Heart left ventricle (tissue), 16 donors: ENCODE results near the gene ZNF697. TPM values are rescaled to one million over a fixed set of nuclear protein-coding genes. Genes with fewer than 3 reads are reported as not detected.

ENCODE experiments used
- ATAC-seq, 4 donors: fragments of 200-7000 bp; cut with Tn5 transposase; one replicate each; pipeline ENCODE4 v1.9.1; 2020 to 2022; ENCODE audit warnings: moderate library complexity in 4 of 4, mild to moderate bottlenecking in 3 of 4, moderate number of reproducible peaks in 1 of 4
- DNase-seq, 5 donors: peaks; one replicate each; pipeline ENCODE4 v3.0.0-alpha.2; 2020
- H3K27ac ChIP-seq, 12 donors: fragments of 200-600 bp; sonication (generic) in 4 of 12; one replicate each; pipeline versions ENCODE4 v1.5.0 to v1.8.0; 2016 to 2022; ENCODE audit warnings: mild to moderate bottlenecking in 2 of 12
- H3K27me3 ChIP-seq, 9 donors: fragments of 200-600 bp; sonication (generic) in 2 of 9; one replicate each; pipeline versions ENCODE4 v1.5.1 to v1.8.0; 2016 to 2022; ENCODE audit warnings: mild to moderate bottlenecking in 3 of 9
- H3K36me3 ChIP-seq, 9 donors: fragments of 200-600 bp; sonication (generic) in 2 of 9; one replicate each; pipeline versions ENCODE4 v1.5.0 to v1.8.0; 2018 to 2022; ENCODE audit warnings: mild to moderate bottlenecking in 2 of 9
- H3K4me1 ChIP-seq, 12 donors: fragments of 200-600 bp; sonication (generic) in 4 of 12; one replicate each; pipeline versions ENCODE4 v1.5.0 to v1.8.0; 2016 to 2022; ENCODE audit warnings: mild to moderate bottlenecking in 3 of 12
- H3K4me3 ChIP-seq, 12 donors: fragments of 200-600 bp; sonication (generic) in 4 of 12; one replicate each; pipeline versions ENCODE4 v1.5.0 to v1.8.0; 2017 to 2022; ENCODE audit warnings: mild to moderate bottlenecking in 9 of 12, moderate library complexity in 4 of 12
- H3K9me3 ChIP-seq, 12 donors: fragments of 200-600 bp; sonication (generic) in 4 of 12; one replicate each; pipeline versions ENCODE4 v1.5.0 to v1.8.0; 2016 to 2022; ENCODE audit warnings: mild to moderate bottlenecking in 1 of 12
- POLR2A ChIP-seq, 2 donors: fragments of 450-650 bp; IDR thresholded peaks; one replicate each; pipeline ENCODE4 v1.6.1; 2017; ENCODE audit warnings: antibody characterized with exemption in 2 of 2, mild to moderate bottlenecking in 2 of 2, moderate library complexity in 2 of 2
- WGBS, 4 donors: extraction: QIAGEN DNeasy Blood & Tissue Kit in 2 of 4; methylation state at CpG; one replicate each; pipeline versions ENCODE4 v1.1.5 to v1.1.7; 2013 to 2018; 5-methylcytosine and 5-hydroxymethylcytosine counted together
- intact Hi-C, 10 donors: fragments of 100-400 bp; cut with DNase I; formaldehyde crosslinking; loops; one replicate each; pipeline versions ENCODE4 v1.11.1 to v1.14.2; 2022
- polyA plus RNA-seq, 2 donors: library from polyadenylated mRNA; stranded (reverse); fragments of 200-250 nt; gene quantifications; one replicate each; pipeline ENCODE4 v1.2.3, GENCODE V29; 2013
- total RNA-seq, 9 donors: library from RNA; depleted of rRNA in 2 of 9; stranded (reverse); fragments of >200 nt in 2 of 9; fragmentation: NEBNext Ultra II Directional in 3 of 9; extraction: Animal tissue kit (Norgen Biotek cat#: 25700) in 3 of 9; gene quantifications; one replicate each; pipeline versions ENCODE4 v1.1.0 to v1.2.4, GENCODE V29; 2016 to 2023
- TF ChIP-seq, protein P1 (sequence below), 12 donors: fragments of 200-600 bp; sonication (generic) in 4 of 12; IDR thresholded peaks; one replicate each; pipeline versions ENCODE4 v1.5.0 to v1.8.0; 2018 to 2022; ENCODE audit warnings: antibody characterized with exemption in 12 of 12, mild to moderate bottlenecking in 5 of 12
- donor health status: ischemic (EF 13 %, LVEDD 7.1; RV severe dilation, severe dysfunction).
- donor health status: healthy with polysubstance abuse.
- donor health status: DM: no; HTN: yes; CAD: no.
- donor health status: DM: no; HTN: no; CAD: no.
- donor health status: ischemic (EF 25% LVEDD 6.9; RV normal size, moderate dysfunction).
- donor health status: ischemic (EF 25% LVEDD 5.7; RV mildly dilated, moderate dysfunction).
- donor health status: healthy.
- donor health status: DM: yes; HTN: yes; CAD: no.
- donor health status: ischemic (EF 35%, LVEDD 5.7; RV mildly dilated, moderate dysfunction).
- donor health status: nonischemic (EF 11% LVEDD 7.7; RV severe dilation, severe dysfunction).
- donor health status: DM: yes; HTN: yes; CAD: no.
- donor health status: PGD.
- donor health status: ischemic (EF 29% LVEDD 5.4; RV normal size, mild dysfunction).
- donor health status: nonischemic (EF 23%, LVEDD 6.1; RV moderate dilation, normal function).

Gene ZNF697
- total and polyA plus RNA-seq, 11 donors: 2.8 to 14.0 (median 10.1) TPM

DNA sequence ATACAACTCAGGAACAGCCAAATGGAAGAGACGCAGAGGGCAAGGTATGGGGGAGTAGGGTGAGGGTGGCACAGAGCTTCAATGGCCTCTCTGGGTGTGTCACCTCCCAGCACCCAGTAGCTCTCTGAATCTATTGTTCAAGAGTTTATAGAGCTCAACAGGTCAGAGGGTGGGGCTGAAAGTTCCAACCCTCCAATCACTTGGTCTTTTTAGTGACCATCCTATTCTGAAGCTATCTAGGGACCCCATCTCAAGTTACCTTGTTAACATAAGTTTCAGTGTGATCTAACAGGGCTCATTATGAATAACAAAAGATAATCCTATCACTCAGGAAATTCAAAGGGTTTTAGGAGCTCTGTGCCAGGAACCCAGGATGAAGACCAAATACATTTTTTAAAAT lies 31.2 kb upstream of the ZNF697 start:
- H3K4me1 ChIP-seq: peaks cover 0 to 13% (median 6%) of the 10 kb centered on the region in 12 donors
- intact Hi-C loops: loop anchor here in 1 of 10 donors (5.0 kb wide), 1 partner anchor 132 kb away; no protein-coding TSS in a partner anchor
- no peaks in the 10 kb centered on the region for H3K36me3 ChIP-seq
- no peak overlapping the region for H3K4me3 ChIP-seq
- no peaks in the 10 kb centered on the region for H3K27me3 ChIP-seq
- DNase-seq (no peak), ATAC-seq (no peak)
- TF ChIP-seq, protein P1, sequence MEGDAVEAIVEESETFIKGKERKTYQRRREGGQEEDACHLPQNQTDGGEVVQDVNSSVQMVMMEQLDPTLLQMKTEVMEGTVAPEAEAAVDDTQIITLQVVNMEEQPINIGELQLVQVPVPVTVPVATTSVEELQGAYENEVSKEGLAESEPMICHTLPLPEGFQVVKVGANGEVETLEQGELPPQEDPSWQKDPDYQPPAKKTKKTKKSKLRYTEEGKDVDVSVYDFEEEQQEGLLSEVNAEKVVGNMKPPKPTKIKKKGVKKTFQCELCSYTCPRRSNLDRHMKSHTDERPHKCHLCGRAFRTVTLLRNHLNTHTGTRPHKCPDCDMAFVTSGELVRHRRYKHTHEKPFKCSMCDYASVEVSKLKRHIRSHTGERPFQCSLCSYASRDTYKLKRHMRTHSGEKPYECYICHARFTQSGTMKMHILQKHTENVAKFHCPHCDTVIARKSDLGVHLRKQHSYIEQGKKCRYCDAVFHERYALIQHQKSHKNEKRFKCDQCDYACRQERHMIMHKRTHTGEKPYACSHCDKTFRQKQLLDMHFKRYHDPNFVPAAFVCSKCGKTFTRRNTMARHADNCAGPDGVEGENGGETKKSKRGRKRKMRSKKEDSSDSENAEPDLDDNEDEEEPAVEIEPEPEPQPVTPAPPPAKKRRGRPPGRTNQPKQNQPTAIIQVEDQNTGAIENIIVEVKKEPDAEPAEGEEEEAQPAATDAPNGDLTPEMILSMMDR (IDR thresholded peaks at IDR 0.05): no peak
- no peak for TF ChIP-seq POLR2A (IDR thresholded peaks at IDR 0.05)
- 87 to 100% (median 94%) methylated on average over 1 of the region's 1 CpG for WGBS, 4 donors
- no peaks in the 10 kb centered on the region for H3K9me3 ChIP-seq
- no peak overlapping the region for H3K27ac ChIP-seq

DNA sequence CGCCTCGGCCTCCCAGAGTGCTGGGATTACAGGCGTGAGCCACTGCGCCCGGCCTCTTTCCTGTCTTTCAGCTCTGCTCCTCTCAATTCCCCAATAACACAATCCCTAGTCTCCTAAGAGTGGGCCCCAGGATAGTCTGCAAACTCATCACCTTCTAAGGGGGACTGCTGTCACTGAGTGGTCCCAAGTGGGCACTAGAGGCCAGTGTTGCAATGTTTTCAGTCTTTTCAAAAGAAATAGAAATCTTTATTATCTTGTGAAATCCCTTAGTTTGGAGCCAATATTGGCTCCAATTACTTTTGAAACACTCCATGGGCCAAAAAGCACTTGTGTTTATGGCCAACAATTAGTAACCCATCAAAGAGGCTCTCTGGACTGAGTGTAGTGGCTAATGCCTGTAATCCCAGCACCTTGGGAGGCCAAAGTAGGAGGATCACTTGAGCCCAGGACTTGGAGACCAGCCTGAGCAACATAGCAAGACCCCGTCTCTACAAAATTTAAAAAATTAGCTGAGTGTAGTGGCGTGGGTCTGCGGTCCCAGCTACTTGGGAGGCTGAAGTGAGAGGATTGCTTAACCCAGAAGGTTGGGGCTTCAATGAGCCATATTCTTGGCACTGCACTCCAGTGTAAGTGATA lies 28.6 kb upstream of the ZNF697 start:
- H3K4me1 ChIP-seq: peaks cover 0 to 21% (median 8%) of the 10 kb centered on the region in 12 donors
- H3K9me3 ChIP-seq: no peaks in the 10 kb centered on the region
- no peaks in the 10 kb centered on the region for H3K27me3 ChIP-seq
- TF ChIP-seq, protein P1 (IDR thresholded peaks at IDR 0.05): peak in 3 of 12 donors; percentile 13 to 15 (median 13)
- no peak for TF ChIP-seq POLR2A (IDR thresholded peaks at IDR 0.05)
- intact Hi-C loops: loop anchor here in 1 of 10 donors (5.0 kb wide), 1 partner anchor 129 kb away; no protein-coding TSS in a partner anchor
- peak in 2 of 4 donors; percentile 33 to 60 for ATAC-seq
- no peak overlapping the region for H3K27ac ChIP-seq
- DNase-seq: peak in 1 of 5 donors; percentile 34
- no peak overlapping the region for H3K4me3 ChIP-seq
- no peaks in the 10 kb centered on the region for H3K36me3 ChIP-seq
- WGBS, 4 donors: 87 to 95% (median 89%) methylated on average over 8 of the region's 8 CpGs

DNA sequence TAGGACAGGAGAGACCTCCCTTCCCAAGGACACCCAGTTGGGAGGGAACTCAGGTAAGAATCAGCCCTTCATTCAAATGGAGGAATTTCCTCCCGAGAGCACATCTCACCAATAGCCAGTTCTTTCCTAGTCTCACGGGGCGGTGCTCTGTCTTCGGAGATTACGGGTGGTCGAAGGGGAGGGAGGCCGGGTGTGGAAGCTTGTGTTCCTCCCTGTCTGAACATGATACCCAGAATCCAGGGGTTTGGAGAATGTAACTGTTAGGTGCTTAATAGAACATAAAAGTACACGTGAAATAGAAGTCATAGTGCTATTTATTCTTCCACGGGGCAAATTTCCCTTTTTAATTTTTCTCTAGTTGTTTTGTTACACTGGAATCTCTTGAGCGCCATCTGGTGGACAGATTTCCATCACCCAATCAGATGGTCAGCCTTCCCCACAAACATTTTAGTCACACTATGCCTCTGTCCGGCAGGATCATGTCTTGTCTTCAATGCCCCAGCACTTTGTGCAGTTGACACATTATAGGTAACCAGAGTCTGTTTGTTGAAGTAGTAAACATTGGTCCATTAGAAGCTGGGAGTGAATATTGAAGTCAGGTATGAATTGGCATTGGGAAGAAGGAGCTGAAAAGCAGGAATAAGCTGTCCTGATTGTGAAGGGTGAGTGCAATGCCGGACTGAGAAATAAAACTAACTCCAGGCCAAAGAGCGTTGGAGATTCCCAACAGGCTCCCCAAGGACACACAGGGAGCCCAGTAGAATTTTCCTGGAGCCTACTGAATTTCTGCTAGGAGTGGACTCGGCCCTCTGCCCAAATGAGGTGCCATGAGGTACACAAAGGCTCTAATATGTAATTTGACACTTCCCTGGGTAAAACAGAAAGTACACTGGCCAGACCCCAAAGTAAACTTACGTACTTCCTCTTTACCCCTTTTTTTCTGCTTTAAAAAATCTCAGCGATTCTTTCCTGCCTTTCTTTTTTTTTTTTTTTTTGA lies 27.6 kb upstream of the ZNF697 start:
- peak overlapping the region in 5 of 12 donors; percentile 6 to 70 (median 47) for H3K27ac ChIP-seq
- no peak for TF ChIP-seq POLR2A (IDR thresholded peaks at IDR 0.05)
- TF ChIP-seq, protein P1 (IDR thresholded peaks at IDR 0.05): peak; percentile 74 to 93 (median 86)
- DNase-seq (peak in 4 of 5 donors; percentile 74 to 83 (median 80)), ATAC-seq (peak; percentile 61 to 87 (median 80))
- no peaks in the 10 kb centered on the region for H3K9me3 ChIP-seq
- WGBS, 4 donors: 19 to 23% (median 20%) methylated on average over 16 of the region's 16 CpGs
- no peaks in the 10 kb centered on the region for H3K36me3 ChIP-seq
- H3K4me3 ChIP-seq: peak overlapping the region in 11 of 12 donors; percentile 7 to 62 (median 45)
- intact Hi-C loops: loop anchor here in 4 of 10 donors (1.0 to 5.0 kb wide), 5 partner anchors 61 to 128 kb away; no protein-coding TSS in a partner anchor
- H3K27me3 ChIP-seq: no peaks in the 10 kb centered on the region
- peaks cover 0 to 21% (median 8%) of the 10 kb centered on the region in 12 donors for H3K4me1 ChIP-seq
